Measurements from ENCODE around the gene ARPC1B.
"Not testable (repeated sequence)": the region's sequence is repeated elsewhere in the genome, so short reads cannot be mapped to it uniquely, and the experiment has no call there.

The ARPC1B gene

GRCh38 chr7:99340659-99341058 lies 33.9 kb upstream of the ARPC1B start:
- DNase-seq (ENCODE audit: low spot score) = no peak
- no peak for TF ChIP-seq CTCF (IDR thresholded peaks at IDR 0.05; ENCODE audit: extremely low read depth, missing control alignments)

- no peak for TF ChIP-seq CTCF (IDR thresholded peaks at IDR 0.05; ENCODE audit: extremely low read depth, missing control alignments)
- no peak for DNase-seq (ENCODE audit: low spot score)
Measured at GRCh38 chr7:99344061-99344647, 30.4 kb upstream of the ARPC1B start.

GRCh38 chr7:99350641-99351040 lies 23.9 kb upstream of the ARPC1B start:
- not testable (repeated sequence) for DNase-seq (ENCODE audit: low spot score)

- no peak for TF ChIP-seq CTCF (IDR thresholded peaks at IDR 0.05; ENCODE audit: extremely low read depth, missing control alignments)
- DNase-seq (ENCODE audit: low spot score) = no peak
Measured at GRCh38 chr7:99352247-99352646, 22.3 kb upstream of the ARPC1B start.

- TF ChIP-seq CTCF (IDR thresholded peaks at IDR 0.05; ENCODE audit: extremely low read depth, missing control alignments) = no peak
- no peak for DNase-seq (ENCODE audit: low spot score)
Measured at GRCh38 chr7:99355098-99355497, 19.4 kb upstream of the ARPC1B start.

GRCh38 chr7:99357701-99358490 lies 16.6 kb upstream of the ARPC1B start:
- no peak for TF ChIP-seq CTCF (IDR thresholded peaks at IDR 0.05; ENCODE audit: extremely low read depth, missing control alignments)
- DNase-seq (ENCODE audit: low spot score) = no peak

GRCh38 chr7:99358521-99358920 lies 16.0 kb upstream of the ARPC1B start:
- not testable (repeated sequence) for DNase-seq (ENCODE audit: low spot score)

GRCh38 chr7:99359465-99360154 lies 14.9 kb upstream of the ARPC1B start:
- DNase-seq (ENCODE audit: low spot score) = no peak
- TF ChIP-seq CTCF (IDR thresholded peaks at IDR 0.05; ENCODE audit: extremely low read depth, missing control alignments) = no peak

Data from GM20000 (cell line).